ENCODE results near the gene NBAS. TPM values are rescaled to one million over a fixed set of nuclear protein-coding genes. Genes with fewer than 3 reads are reported as not detected.
"Not testable (repeated sequence)": the region's sequence is repeated elsewhere in the genome, so short reads cannot be mapped to it uniquely, and the experiment has no call there.

The NBAS gene
- total RNA-seq, 1 donor from 2014 or later = 94.8 TPM

DNA sequence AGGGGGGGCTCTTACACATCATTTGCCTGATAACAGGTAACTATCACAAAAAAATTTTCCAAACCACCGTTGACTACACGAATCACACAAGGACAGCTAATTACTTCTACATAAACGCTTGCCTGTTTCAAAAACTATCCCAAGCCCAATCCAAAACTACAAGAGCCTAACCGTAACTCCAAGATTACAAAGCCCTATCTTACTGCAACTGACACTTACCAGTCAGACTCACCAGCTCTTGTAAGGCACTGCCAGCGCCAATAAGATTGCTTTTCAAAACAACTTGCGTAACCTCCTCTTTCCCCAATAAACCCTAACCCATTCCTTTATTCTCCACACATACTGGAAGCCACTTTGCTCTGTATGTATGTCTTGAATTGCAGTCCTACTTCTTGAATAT, 148.4 kb downstream of the NBAS start:
- DNase-seq (ENCODE audit: low read depth in 2 of 2) = no peak

DNA sequence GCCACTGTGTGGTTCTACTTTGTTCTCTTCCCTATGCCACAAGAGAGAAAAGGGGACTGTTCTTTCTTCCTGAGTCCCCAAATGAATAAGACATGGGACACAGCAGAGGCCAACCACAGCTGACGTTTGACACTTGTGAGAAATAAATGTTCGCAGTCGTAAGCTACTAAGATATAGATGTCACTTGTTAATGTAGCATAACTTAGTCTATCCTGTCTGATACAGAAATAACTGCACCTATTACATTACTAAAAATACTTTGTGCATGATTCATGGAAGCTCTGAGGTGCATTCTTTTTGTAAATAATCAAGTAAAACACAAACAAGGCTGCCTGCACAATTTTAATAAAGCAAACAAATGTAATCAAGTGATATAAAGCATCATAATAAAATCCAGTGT, 148.8 kb downstream of the NBAS start:
- no peak for DNase-seq (ENCODE audit: low read depth in 2 of 2)

- no peak for DNase-seq (ENCODE audit: low read depth in 2 of 2)
Measured at GRCh38 chr2:15410884-15411283, 150.2 kb downstream of the NBAS start.

DNA sequence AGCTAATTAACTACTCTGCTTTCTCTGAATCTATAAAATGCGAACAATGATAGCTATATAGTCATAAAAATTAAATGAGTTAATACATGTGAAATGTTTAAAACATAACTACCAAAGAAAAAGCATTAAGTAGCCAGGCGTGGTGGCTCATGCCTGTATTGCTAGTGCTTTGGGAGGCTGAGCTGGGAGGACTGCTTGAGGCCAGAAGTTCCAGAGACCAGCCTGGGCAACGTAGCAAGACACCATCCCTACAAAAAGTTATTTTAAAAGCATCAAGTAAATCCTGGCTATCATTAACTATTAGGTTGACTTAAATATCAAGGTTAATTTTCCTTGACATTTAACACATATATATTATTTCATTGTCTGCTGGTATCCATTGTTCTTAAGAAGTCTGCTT, 152.4 kb downstream of the NBAS start:
- DNase-seq (ENCODE audit: low read depth in 2 of 2) = no peak

DNA sequence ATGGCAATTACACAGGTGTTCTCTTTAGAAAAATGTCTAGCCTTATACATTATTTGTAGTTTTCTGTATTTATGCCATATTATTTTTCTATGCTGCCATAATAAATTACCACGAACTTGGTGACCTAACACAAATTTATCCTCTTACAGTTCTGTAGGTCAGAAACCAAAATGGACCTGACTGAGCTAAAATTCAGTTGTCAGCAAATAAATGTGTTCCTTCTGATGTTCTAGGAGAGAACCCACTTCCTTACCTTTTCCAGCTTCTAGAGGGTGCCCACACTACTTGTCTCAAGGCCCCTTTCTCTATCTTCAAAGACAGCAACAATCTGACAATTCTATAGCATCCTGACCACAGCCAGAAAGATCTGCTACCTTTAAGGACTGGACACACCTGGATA, 153.5 kb downstream of the NBAS start:
- DNase-seq (ENCODE audit: low read depth in 2 of 2) = no peak

DNA sequence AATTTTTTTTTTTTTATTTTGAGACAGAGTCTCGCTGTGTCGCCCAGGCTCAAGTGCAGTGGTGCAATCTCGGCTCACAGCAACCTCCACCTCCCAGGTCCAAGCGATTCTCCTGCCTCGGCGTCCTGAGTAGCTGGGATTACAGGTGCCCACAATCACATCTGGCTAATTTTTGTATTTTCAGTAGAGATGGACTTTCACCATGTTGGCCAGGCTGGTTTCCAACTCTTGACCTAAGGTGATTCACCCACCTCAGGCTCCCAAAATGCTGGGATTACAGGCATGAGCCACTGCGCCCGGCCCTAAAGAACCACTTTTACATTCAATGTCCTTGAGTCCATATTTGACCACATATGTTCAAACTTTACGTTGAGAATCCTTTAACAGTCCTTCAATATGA, 156.6 kb downstream of the NBAS start:
- DNase-seq (ENCODE audit: low read depth in 2 of 2) = not testable (repeated sequence)

DNA sequence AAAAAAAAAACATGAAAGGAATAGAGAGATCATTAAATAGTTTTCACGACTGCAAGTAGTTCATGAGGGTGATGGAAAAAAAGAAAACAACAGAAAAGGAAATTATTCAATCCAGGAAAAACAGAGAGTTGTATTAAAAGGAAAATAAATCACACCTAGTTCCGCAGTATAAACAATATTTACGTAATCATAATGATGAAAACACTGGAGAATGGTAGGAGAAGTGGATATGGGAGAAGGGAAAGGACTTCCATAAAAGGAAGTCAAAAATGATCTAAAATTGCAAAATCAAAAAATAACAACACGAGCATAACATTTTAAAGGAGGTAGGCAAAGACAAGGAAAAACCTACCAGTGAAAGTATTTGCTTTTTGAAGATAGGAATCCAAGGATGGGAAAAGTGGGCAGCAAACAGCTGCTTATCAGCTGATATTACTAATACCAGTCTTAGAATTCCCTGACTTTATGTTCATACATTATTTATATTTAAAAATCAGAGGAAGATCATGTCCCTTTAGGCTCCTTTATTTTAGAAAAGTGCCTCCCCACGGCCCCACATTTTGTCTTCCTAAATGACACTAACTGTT, 160.8 kb downstream of the NBAS start:
- peak in 1 of 2 donors; percentile 37 for DNase-seq (ENCODE audit: low read depth in 2 of 2)

DNA sequence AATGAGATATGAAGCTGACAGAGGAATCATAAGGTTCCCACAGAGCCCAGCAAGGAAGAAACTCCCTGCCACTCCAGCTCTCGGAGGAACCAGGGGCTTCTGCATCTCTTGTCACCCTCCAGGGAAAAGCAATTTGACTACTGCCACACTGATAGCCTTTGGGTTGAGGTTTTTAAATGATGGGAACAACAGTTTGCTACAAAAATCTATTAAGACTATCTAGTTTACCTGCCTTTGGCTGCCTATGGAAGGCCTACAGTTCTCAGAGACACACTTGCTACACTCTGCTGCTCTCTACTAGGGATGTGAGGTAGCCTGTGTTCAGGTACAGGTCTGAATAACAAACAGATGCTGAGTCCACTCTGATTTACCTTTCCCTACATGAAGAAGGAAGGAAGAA, 161.9 kb downstream of the NBAS start:
- no peak for DNase-seq (ENCODE audit: low read depth in 2 of 2)

GRCh38 chr2:15391751-15392150, 169.4 kb downstream of the NBAS start:
- no peak for DNase-seq (ENCODE audit: low read depth in 2 of 2)

GRCh38 chr2:15389895-15390294, 171.2 kb downstream of the NBAS start:
- DNase-seq (ENCODE audit: low read depth in 2 of 2) = no peak

DNA sequence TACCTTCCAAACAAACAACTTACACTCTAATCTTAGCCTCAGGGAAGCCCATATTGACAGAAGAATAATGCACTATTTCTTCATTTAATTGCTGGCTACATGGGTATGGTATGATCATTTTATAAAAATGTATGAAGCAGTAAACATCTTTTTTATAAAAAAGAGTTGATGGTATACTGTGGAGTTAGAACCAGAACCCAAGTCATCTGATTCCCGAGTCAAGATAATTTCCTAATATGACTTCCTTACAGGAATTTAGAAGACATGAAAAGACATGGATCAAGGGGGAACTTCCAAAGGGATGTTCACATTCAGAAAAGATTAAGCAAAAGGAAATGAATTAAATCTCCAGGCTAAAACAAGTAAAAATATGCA, 171.8 kb downstream of the NBAS start:
- DNase-seq (ENCODE audit: low read depth in 2 of 2) = no peak

DNA sequence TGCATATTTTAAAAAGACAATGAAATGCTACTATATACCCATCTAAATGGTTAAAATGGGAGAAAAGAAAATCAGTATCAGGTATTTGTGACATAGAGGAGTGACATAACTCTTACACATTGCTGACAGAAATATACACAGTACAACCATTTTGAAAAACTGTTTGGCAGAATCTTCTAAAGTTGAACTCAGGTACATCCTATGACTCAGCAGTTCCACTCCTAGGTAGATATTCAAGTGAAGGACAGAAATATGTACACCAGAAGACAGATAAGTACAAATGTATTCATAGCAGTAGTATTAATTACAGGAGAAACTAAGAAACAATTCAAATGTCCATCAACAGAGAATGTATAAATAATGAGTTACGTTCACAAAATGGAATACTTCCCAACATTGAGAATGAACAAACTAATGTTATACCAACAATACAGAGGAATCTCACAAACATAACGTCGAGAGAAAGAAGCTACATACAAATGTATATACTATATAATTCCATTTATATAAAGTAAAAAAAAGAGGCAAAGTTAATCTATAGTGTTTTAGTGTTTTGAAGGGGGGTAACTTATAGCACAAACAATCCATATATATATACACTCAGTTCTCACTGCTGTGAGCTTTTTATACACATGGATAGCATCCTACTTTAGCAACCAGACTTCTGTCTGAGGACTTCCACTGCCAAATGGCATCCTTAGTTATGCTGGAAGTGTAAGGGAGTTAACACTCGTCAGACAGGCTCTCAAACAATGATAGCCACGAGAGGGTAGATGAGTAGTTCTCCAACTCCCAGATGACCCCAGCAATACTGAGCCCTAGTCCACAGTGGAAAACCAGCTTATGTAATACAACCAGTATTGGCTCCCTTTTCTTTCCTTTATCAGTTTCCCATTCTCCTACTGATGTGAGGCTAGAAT, 172.5 kb downstream of the NBAS start:
- DNase-seq (ENCODE audit: low read depth in 2 of 2) = peak in 1 of 2 donors; percentile 25

DNA sequence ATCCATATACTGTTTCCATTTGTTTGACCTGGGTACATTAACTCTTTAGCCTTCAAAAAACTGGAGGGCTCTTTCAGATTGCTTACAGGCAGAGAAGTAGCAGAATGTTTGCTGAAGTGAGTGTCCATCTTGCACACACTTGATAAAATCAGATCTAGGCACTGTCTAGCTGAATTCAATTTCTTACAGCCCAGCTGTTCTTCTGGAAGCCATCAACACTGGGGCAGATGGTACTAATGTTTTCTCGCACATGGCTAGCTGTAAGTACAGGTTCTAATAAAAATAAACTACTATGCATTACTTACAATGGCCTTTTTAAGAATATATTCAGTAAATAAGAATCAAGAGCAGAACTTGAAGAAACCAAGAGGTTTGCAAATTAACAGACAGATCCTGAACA, 175.9 kb downstream of the NBAS start:
- no peak for DNase-seq (ENCODE audit: low read depth in 2 of 2)

GRCh38 chr2:15383695-15384350, 177.3 kb downstream of the NBAS start:
- DNase-seq (ENCODE audit: low read depth in 2 of 2) = no peak

GRCh38 chr2:15378148-15378908, 182.8 kb downstream of the NBAS start:
- DNase-seq (ENCODE audit: low read depth in 2 of 2) = no peak

GRCh38 chr2:15377202-15377601, 183.9 kb downstream of the NBAS start:
- DNase-seq (ENCODE audit: low read depth in 2 of 2) = no peak

DNA sequence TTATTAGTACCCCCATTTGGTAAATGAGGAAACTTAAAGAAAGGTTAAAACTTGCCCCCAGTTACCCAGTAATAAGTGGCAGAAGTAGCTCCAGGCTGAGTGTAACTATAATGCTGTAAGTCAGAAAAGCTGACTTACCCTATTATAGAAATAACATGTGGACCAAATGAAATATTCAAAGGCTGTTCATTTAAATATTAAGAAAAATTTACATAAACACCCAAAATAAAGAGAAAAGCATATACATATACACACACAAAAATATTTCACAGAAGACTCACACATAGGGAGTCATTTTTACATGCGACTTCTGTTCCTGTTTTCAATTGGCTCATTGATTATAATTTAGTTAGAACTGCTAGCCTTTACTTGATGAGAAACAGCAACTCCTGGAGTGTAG, 189.1 kb downstream of the NBAS start:
- DNase-seq (ENCODE audit: low read depth in 2 of 2) = no peak

- DNase-seq (ENCODE audit: low read depth in 2 of 2) = no peak
Measured at GRCh38 chr2:15369129-15369528, 192.0 kb downstream of the NBAS start.

DNA sequence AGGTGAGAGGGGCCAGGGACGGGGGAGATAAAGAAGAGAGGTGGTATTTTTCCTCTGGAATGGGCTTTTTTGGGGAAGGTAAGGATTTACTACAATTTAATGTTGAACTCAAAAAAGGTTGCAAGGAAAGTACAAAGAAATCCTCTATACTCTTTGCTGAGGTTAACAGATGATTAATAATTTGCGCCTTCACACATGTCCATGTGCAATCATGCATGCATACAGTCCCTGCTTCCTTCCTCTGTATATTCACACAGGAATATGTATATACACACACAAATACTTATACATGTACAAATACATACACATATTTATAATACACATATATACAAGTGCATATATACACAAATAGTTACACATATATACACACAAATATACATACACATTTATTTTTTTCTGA, 193.4 kb downstream of the NBAS start:
- no peak for DNase-seq (ENCODE audit: low read depth in 2 of 2)

GRCh38 chr2:15367205-15367604, 193.9 kb downstream of the NBAS start:
- no peak for DNase-seq (ENCODE audit: low read depth in 2 of 2)

GRCh38 chr2:15365411-15365810, 195.7 kb downstream of the NBAS start:
- no peak for DNase-seq (ENCODE audit: low read depth in 2 of 2)

GRCh38 chr2:15364561-15364960, 196.6 kb downstream of the NBAS start:
- no peak for DNase-seq (ENCODE audit: low read depth in 2 of 2)

Data from lung microvascular endothelial cell (primary cell).